Activated T-helper 1 cell treated with anti-CD3 and anti-CD28 coated beads, Interleukin-12 subunit alpha, Interleukin-12 subunit beta, Interleukin-2, Interleukin-4 antibody, amounts not matched to agents 30 ng/mL and 10 ng/mL and 1 ng/mL, durations not matched to agents 14 hours and 24 hours and 36 hours (primary cell): ENCODE measurements around the gene MAML2. TPM values are rescaled to one million over a fixed set of nuclear protein-coding genes. Genes with fewer than 3 reads are reported as not detected.
"Not testable (repeated sequence)": the region's sequence is repeated elsewhere in the genome, so short reads cannot be mapped to it uniquely, and the experiment has no call there.

Experiments used
- DNase-seq: peaks from one replicate; pipeline ENCODE4 v3.0.0; 2021; ENCODE audit warnings: low spot score
- H3K27ac Mint-ChIP-seq: one replicate; pipeline ENCODE4 v1.8.0; 2021; ENCODE audit warnings: mild to moderate bottlenecking, mixed read lengths
- H3K27me3 Mint-ChIP-seq: one replicate; pipeline ENCODE4 v1.8.0; 2022; ENCODE audit warnings: mild to moderate bottlenecking, moderate library complexity, mixed read lengths; ENCODE audit not compliant: insufficient read depth
- H3K36me3 Mint-ChIP-seq: one replicate; pipeline ENCODE4 v1.8.0; 2021; ENCODE audit warnings: low read depth, mixed read lengths
- H3K4me1 Mint-ChIP-seq: one replicate; pipeline ENCODE4 v1.8.0; 2021; ENCODE audit warnings: low read depth, mixed read lengths
- H3K4me3 Mint-ChIP-seq: one replicate; pipeline ENCODE4 v1.8.0; 2021; ENCODE audit warnings: mild to moderate bottlenecking, moderate library complexity, mixed read lengths
- H3K9me3 Mint-ChIP-seq: one replicate; pipeline ENCODE4 v1.8.0; 2021; ENCODE audit warnings: mixed read lengths
- intact Hi-C: fragments of 100-400 bp; cut with micrococcal nuclease; formaldehyde crosslinking; loops from one replicate; pipeline ENCODE4 v1.15.1; 2024
- total RNA-seq: library from RNA; stranded (reverse); gene quantifications from 2 replicates; pipeline ENCODE4 v1.2.3, GENCODE V29; 2022

The MAML2 gene
- total RNA-seq, 1 donor from 2014 or later, result 10.0 TPM

DNA sequence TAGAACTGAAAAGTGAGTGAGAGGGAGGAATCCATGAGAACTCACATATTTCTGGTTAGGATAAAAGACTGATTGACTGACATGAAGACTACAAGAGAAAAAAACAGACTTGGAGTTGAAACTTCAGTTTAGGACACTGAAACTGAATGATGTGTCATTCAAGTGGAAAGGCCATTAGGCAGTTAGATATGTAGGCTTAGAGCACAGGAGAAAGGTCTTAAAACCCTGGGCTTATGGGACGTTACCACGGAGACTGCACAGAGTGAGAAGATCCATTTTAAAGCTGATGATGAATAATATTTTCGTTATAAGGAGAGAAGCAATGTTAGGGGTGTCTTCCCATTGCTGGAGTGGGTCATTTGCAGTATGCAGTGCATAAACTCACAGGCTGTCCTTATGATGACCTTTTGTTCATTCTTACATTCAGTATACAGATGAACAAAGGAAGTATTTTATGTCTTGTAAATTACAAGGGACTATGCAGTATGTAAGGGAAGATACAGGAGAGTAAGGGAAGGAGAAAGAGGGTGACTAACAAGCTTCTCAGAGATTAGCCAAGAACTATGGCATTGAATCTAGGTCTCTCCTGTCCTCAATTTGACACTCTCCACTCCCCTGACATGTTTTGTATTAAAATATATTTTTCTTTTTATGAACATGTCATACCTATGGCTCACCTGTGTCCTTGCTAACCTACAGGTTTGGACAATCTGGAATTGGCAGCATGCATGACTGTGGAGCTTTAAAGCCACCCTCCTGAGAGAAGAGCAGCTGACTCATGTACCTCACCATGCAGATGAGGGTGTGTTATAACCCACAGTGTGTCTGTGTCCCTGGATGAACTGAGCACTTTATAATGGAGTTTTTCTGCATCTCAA, 63.7 kb downstream of the MAML2 start:
- Mint-ChIP-seq H3K27ac (no peak overlapping the region), H3K27me3 (no peaks in the 10 kb centered on the region), H3K4me3 (no peak overlapping the region), H3K4me1 (peaks cover 40% of the 10 kb centered on the region), H3K9me3 (no peaks in the 10 kb centered on the region), H3K36me3 (peaks cover 7% of the 10 kb centered on the region)
- no peak for DNase-seq
- intact Hi-C loops, result no loop called here

DNA sequence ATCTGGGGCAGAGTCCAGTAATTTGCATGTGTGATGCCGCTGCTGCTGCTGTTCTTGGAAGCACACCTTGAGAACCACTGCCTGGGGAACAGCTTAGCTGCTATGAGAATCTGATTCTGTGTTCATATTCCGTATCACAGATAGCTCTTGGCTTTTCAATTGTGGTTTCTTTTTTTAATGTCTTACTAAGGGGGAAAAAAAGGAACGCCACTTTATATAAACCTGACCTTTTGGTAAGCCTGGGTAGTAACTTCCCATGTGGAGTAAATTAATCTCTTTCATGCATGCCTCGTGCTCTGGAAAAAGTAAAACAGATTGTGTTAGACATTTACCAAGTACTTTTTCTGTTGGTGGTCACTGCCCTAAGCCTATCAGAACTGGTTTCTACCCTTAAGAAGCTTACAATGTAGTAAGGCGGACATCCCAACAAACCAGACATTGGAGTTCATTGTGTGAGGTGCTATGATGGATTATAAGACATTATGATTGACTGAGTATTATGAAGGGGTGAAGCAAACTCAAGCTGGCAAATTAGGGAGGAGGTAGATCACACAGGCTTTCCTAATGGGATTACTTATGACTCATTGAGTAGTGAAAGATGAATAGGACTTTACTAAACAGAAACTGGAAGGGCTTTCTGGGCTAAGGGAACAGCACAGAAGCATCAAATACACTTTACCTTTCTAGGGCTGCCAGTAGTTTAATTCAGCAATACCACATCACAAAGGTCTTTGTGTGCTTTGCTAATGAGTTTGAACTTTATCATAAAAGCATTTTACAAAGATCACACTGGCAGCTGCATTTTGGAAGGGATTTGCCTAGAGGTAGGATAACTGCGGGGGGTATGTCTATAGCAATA, 64.7 kb downstream of the MAML2 start:
- Mint-ChIP-seq H3K36me3 (peaks cover 7% of the 10 kb centered on the region), H3K4me1 (peaks cover 32% of the 10 kb centered on the region), H3K27ac (no peak overlapping the region), H3K9me3 (no peaks in the 10 kb centered on the region), H3K27me3 (no peaks in the 10 kb centered on the region), H3K4me3 (no peak overlapping the region)
- intact Hi-C loops, result no loop called here
- DNase-seq, result no peak

DNA sequence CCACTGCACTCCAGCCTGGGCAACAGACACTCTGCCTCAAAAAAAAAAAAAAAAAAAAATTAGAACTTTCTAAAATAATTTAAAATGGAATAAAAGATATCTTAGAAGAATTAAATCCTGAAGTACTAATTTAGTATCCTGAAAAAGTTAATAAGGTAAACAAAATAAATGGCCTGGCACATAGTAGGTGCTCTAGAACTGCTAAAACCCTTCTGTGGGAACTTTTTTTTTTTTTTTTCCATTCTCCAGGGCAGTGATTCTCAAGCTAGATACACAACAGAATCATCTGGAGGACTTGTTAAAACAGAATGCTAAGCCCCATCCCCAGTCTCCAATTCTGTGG, 65.3 kb downstream of the MAML2 start:
- no peak overlapping the region for H3K27ac Mint-ChIP-seq
- no peak for DNase-seq
- no peak overlapping the region for H3K4me3 Mint-ChIP-seq
- H3K27me3 Mint-ChIP-seq, result no peaks in the 10 kb centered on the region
- H3K9me3 Mint-ChIP-seq, result no peaks in the 10 kb centered on the region
- peaks cover 33% of the 10 kb centered on the region for H3K4me1 Mint-ChIP-seq
- intact Hi-C loops, result no loop called here
- H3K36me3 Mint-ChIP-seq, result peaks cover 5% of the 10 kb centered on the region

GRCh38 chr11:96276836-96277235, 66.2 kb downstream of the MAML2 start:
- Mint-ChIP-seq H3K27me3 (no peaks in the 10 kb centered on the region), H3K36me3 (peaks cover 7% of the 10 kb centered on the region), H3K4me1 (peaks cover 32% of the 10 kb centered on the region), H3K27ac (no peak overlapping the region), H3K4me3 (no peak overlapping the region), H3K9me3 (no peaks in the 10 kb centered on the region)
- DNase-seq, result no peak
- intact Hi-C loops, result no loop called here

- Mint-ChIP-seq H3K4me1 (peaks cover 41% of the 10 kb centered on the region), H3K27ac (no peak overlapping the region), H3K36me3 (peaks cover 13% of the 10 kb centered on the region), H3K4me3 (no peak overlapping the region), H3K27me3 (no peaks in the 10 kb centered on the region), H3K9me3 (no peaks in the 10 kb centered on the region)
- intact Hi-C loops, result no loop called here
- DNase-seq, result no peak
Observed at GRCh38 chr11:96275801-96276594, 67.0 kb downstream of the MAML2 start.

DNA sequence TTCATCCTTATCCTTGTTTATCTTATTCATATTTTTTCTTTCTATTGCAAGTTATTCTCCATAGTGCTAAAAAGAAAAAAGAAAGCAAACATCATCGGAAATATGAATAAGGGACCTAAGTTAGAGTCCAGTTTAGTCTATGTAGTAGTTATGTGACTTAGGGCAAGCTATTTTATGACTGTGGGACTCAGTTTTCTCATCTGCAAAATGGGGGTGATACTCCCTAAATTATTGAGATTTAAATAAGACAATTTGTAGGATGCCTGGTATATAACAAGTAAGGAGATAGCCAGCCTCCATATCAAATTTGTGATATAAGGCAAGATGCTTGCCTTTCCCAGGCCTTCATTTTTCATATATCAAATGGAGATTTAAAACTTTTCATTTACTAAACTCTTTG, 69.5 kb downstream of the MAML2 start:
- Mint-ChIP-seq H3K4me1 (peaks cover 37% of the 10 kb centered on the region), H3K36me3 (peaks cover 23% of the 10 kb centered on the region), H3K9me3 (peaks cover 10% of the 10 kb centered on the region), H3K27me3 (no peaks in the 10 kb centered on the region), H3K4me3 (no peak overlapping the region), H3K27ac (no peak overlapping the region)
- DNase-seq, result no peak
- intact Hi-C loops, result no loop called here

DNA sequence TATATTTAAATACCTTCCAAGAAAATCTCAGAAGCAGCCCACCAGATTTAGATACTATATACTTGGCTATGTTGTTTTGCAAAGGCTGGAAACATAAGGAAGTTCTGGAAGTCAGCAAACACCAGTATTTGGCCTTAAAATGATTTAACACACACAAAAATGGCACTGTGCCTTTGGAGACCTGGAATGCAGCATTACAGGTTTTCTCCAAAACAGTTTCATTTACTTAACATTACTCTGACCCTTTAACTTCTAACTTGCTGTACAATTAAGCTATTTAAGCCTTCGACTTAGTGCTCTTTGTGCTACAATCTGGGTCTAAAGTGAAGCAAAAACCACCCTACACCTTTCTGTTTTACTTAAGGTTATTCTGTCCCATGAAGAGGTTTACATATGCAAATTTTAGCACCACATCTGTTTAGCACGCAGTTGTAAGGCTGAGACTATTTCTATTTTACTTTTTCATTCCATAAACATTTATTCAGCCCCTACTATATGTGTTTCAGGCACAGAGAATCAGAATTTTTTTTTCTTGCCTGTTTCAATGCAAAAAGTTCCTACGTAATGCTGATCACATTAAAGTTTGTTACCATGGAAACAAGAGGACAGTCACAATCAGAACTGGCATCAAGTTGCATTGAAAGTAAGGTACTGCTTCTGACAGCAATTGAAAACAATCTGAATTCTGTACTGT, 70.3 kb downstream of the MAML2 start:
- peaks cover 38% of the 10 kb centered on the region for H3K4me1 Mint-ChIP-seq

DNA sequence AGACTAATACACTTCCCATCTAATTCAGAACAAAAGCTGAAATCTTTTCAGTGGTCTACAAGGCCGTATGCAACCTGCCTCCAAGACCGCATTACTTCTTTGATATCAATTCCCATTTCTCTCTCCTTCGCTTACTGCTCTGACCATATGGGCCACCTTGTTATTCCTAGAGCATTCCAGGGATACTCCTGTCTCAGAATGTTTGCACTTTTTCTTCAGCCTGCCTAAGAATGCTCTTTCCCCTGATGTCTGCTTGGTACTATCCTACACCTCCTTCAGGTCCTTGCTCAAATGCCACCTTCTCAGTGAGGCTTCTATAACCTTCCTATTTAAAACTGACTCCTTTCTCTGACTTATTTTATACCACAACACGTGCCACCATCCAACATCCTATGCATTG, 71.2 kb downstream of the MAML2 start:
- peaks cover 47% of the 10 kb centered on the region for H3K4me1 Mint-ChIP-seq
- H3K27me3 Mint-ChIP-seq, result no peaks in the 10 kb centered on the region
- peaks cover 21% of the 10 kb centered on the region for H3K36me3 Mint-ChIP-seq
- peaks cover 11% of the 10 kb centered on the region for H3K9me3 Mint-ChIP-seq
- DNase-seq, result no peak
- intact Hi-C loops, result no loop called here
- no peak overlapping the region for H3K27ac Mint-ChIP-seq
- no peak overlapping the region for H3K4me3 Mint-ChIP-seq

More for the DNA sequence above, 70.3 kb downstream of the MAML2 start:
- Mint-ChIP-seq H3K4me3 (no peak overlapping the region), H3K9me3 (peaks cover 11% of the 10 kb centered on the region), H3K27me3 (no peaks in the 10 kb centered on the region), H3K27ac (no peak overlapping the region), H3K36me3 (peaks cover 21% of the 10 kb centered on the region)
- intact Hi-C loops, result no loop called here
- no peak for DNase-seq

DNA sequence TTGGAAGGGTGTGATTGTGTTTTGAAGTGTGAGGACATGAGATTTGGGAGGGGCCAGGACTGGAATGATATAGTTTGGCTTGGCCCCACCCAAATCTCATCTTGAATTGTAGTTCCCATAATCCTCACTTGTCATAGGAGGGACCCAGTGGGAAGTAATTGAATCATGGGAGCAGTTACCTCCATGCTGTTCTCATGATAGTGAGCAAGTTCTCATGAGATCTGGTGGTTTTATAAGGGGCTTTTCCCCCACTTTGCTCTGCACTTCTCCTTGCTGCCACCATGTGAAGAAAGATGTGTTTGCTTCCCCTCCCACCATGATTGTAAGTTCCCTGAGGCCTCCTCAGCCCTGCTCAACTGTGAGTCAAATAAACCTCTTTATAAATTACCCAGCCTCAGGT, 71.6 kb downstream of the MAML2 start:
- H3K27ac Mint-ChIP-seq, H3K4me3 Mint-ChIP-seq, DNase-seq, H3K27me3 Mint-ChIP-seq, intact Hi-C loops: not testable (repeated sequence)
- peaks cover 21% of the 10 kb centered on the region for H3K36me3 Mint-ChIP-seq
- peaks cover 11% of the 10 kb centered on the region for H3K9me3 Mint-ChIP-seq
- peaks cover 51% of the 10 kb centered on the region for H3K4me1 Mint-ChIP-seq

DNA sequence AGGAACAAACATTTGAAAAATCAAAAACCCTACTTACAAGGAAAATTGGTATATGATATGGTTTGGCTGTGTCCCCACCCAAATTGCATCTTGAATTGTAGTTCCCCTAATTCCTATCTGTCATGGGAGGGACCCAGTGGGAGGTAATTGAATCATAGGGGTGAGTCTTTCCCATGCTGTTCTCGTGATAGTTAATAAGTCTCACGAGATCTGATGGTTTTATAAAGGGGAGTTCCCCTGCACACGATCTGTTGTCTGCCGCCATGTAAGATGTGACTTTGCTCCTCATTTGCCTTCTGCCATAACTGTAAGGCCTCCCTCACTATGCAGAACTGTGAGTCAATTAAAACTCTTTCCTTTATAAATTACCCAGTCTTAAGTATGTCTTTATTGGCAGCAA, 74.5 kb downstream of the MAML2 start:
- not testable (repeated sequence) for H3K27ac Mint-ChIP-seq, H3K4me3 Mint-ChIP-seq

GRCh38 chr11:96267496-96268032, 75.4 kb downstream of the MAML2 start:
- Mint-ChIP-seq H3K4me1 (peaks cover 78% of the 10 kb centered on the region), H3K36me3 (peaks cover 30% of the 10 kb centered on the region)

More for the DNA sequence above, 74.5 kb downstream of the MAML2 start:
- intact Hi-C loops, H3K27me3 Mint-ChIP-seq, DNase-seq: not testable (repeated sequence)
- H3K36me3 Mint-ChIP-seq, result peaks cover 26% of the 10 kb centered on the region
- H3K9me3 Mint-ChIP-seq, result peaks cover 11% of the 10 kb centered on the region
- peaks cover 73% of the 10 kb centered on the region for H3K4me1 Mint-ChIP-seq

GRCh38 chr11:96267001-96267495, 75.9 kb downstream of the MAML2 start:
- H3K27me3 Mint-ChIP-seq, result no peaks in the 10 kb centered on the region

More at GRCh38 chr11:96267496-96268032, 75.4 kb downstream of the MAML2 start:
- no peak for DNase-seq
- Mint-ChIP-seq H3K27me3 (no peaks in the 10 kb centered on the region), H3K9me3 (peaks cover 11% of the 10 kb centered on the region), H3K4me3 (peak overlapping the region; percentile 43), H3K27ac (peak overlapping the region; percentile 57)
- intact Hi-C loops, result loop anchor here (1.0 to 2.0 kb wide), 5 partner anchors 9 to 79 kb away; partner anchors contain the start of gene MAML2

More at GRCh38 chr11:96267001-96267495, 75.9 kb downstream of the MAML2 start:
- no peak for DNase-seq
- intact Hi-C loops, result loop anchor here (1.0 to 2.0 kb wide), 5 partner anchors 9 to 79 kb away; partner anchors contain the start of gene MAML2
- H3K4me1 Mint-ChIP-seq, result peaks cover 78% of the 10 kb centered on the region
- peaks cover 30% of the 10 kb centered on the region for H3K36me3 Mint-ChIP-seq
- peak overlapping the region; percentile 57 for H3K27ac Mint-ChIP-seq
- peaks cover 11% of the 10 kb centered on the region for H3K9me3 Mint-ChIP-seq
- H3K4me3 Mint-ChIP-seq, result peak overlapping the region; percentile 43
